OCI-LY7 (cell line): ENCODE measurements around the gene WDR5.

Experiments
- CTCF ChIP-seq: fragments of 200-600 bp; sonication (generic); conservative IDR thresholded peaks from 2 replicates; pipeline ENCODE4 v1.5.1; 2014; ENCODE audit warnings: mild to moderate bottlenecking, antibody characterized with exemption, low read length, moderate library complexity, mixed read lengths
- EZH2phosphoT487 ChIP-seq: fragments of 200-600 bp; sonication (generic); IDR thresholded peaks from 2 replicates; pipeline ENCODE4 v1.6.1; 2018; ENCODE audit warnings: low read depth, borderline replicate concordance, mild to moderate bottlenecking, mixed run types, antibody characterized with exemption, low read length, moderate library complexity, mixed read lengths

GRCh38 chr9:134185536-134186011, 49.7 kb downstream of the WDR5 start:
- TF ChIP-seq CTCF (no peak), EZH2phosphoT487 (no peak)
